22Rv1 (cell line): ENCODE results near the gene CLEC16A.

Experiments
- CTCF ChIP-seq: fragments of 450-650 bp; IDR thresholded peaks from 2 replicates; pipeline ENCODE4 v1.5.1; 2017; ENCODE audit warnings: mild to moderate bottlenecking
- ZFX ChIP-seq: fragments of 450-650 bp; IDR thresholded peaks from 2 replicates; pipeline ENCODE4 v1.6.1; 2017; ENCODE audit warnings: antibody characterized with exemption, borderline replicate concordance

GRCh38 chr16:10931977-10932632 lies 12.3 kb upstream of the CLEC16A start:
- TF ChIP-seq CTCF, result no peak
- TF ChIP-seq ZFX, result no peak
